GM18520 (cell line): ENCODE data around the gene DUSP14.
"Not testable (repeated sequence)": the region's sequence is repeated elsewhere in the genome, so short reads cannot be mapped to it uniquely, and the experiment has no call there.

Experiments used
- ATAC-seq: cut with Tn5 transposase; IDR thresholded peaks from one replicate; pipeline ENCODE4 v1.9.1; 2021; ENCODE audit not compliant: unreplicated experiment

The DUSP14 gene

GRCh38 chr17:37489197-37490001 is at the start of gene DUSP14:
TSS of gene DUSP14 (plus strand) at chr17:37489891. CDS start at chr17:37512273, 22,382 bp downstream.
- ATAC-seq: peak; percentile 62

DNA sequence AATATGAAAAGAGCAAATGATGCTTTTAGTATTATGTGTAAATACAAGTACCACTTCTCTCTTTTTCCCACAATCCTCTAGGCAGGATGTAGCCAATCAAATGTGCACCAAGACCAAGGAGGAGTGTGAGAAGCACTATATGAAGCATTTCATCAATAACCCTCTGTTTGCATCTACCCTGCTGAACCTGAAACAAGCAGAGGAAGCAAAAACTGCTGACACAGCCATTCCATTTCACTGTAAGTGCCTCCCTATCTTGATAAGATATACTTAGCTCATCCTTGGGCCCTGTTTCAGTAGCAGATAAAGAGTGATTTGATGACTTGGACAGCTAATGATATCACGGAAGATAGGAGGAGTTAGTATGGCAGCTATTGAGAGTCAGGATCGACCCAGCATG is 49.3 kb upstream of the DUSP14 start:
- no peak for ATAC-seq

DNA sequence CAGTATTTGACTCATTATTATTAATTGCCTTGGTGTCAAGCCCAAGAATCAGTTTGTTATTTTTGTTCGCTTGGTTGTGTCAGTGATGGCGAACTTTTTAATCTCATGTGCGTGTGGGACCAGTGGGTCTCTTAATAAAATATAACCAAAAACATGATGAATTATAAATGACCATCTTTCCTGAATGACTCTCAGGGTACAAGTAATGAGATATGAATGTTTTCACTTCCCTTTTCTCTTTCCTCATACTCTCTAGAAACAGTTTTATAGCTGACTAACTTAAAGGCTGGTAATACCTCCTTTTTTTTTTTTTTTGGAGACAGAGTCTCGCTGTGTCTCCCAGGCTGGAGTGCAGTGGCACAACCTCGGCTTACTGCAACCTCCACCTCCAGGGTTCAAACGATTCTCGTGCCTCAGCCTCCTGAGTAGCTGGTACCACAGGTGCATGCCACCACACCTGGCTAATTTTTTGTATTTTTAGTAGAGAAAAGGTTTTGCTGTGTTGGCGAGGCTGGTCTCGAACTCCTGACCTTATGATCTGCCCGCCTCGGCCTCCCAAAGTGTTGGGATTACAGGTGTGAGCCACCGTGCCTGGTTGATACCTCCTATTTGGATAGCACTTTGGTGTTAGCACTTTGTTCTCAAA is 48.2 kb upstream of the DUSP14 start:
- ATAC-seq: not testable (repeated sequence)

- no peak for ATAC-seq
Measured at GRCh38 chr17:37446027-37446426, 43.7 kb upstream of the DUSP14 start.

GRCh38 chr17:37447641-37448040 is 42.0 kb upstream of the DUSP14 start:
- ATAC-seq: no peak

DNA sequence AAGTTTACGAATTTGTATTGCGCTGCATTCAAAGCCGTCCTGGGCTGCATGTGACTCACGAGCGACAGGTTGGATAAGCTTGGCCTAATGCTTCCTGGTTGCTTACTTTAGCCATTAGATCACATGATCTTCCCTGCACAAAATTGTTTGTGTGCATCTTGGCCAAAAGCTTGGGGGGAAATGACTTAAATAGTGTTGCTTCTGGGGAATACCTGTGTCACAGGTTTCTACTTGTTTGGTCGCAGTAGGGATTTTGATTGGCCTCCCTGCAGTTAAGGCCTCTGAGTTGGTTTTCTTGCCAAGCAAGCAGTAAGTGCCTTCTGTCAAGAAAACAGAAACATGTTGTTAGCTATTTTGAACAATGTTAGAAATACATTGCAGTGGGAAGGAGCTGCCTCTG is 39.6 kb upstream of the DUSP14 start:
- ATAC-seq: no peak

- ATAC-seq: not testable (repeated sequence)
Measured at GRCh38 chr17:37457801-37458200, 31.9 kb upstream of the DUSP14 start.

- no peak for ATAC-seq
Measured at GRCh38 chr17:37458805-37459204, 30.9 kb upstream of the DUSP14 start.

- ATAC-seq: no peak
Measured at GRCh38 chr17:37461668-37462067, 28.0 kb upstream of the DUSP14 start.

DNA sequence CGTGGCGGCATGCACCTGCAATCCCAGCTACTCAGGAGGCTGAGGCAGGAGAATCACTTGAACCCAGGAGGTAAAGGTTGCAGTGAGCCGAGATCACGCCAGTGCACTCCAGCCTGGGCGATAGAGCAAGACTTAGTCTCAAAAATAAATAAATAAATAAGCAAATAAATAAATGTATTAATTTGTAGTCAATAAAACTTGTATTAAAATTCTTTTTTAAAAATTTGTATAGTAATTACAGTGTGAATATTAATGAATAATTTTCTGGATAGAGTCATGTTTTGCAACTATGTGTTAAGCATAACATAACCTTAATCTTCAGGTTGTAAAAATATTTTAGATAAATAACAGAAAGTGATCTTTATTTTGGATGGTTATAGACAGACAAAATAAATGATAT is 27.2 kb upstream of the DUSP14 start:
- ATAC-seq: no peak

DNA sequence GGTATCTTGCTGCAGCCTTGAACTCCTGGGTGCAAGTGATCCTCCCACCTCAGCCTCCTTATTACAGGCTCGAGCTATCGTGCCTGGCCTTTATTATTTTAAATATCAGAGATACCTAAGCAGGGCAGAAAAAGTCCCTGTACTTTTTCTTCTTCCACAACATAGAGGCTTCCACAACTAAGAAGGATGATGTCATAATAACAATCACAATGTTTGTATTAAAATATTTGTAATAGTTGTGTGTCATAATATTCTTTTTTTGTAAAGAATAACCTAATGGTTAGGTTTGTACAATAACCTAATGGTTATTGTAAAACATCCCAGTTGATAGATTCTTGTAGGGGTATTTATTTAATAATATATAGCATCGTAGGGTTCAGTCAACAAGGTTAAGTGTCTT is 26.7 kb upstream of the DUSP14 start:
- no peak for ATAC-seq

DNA sequence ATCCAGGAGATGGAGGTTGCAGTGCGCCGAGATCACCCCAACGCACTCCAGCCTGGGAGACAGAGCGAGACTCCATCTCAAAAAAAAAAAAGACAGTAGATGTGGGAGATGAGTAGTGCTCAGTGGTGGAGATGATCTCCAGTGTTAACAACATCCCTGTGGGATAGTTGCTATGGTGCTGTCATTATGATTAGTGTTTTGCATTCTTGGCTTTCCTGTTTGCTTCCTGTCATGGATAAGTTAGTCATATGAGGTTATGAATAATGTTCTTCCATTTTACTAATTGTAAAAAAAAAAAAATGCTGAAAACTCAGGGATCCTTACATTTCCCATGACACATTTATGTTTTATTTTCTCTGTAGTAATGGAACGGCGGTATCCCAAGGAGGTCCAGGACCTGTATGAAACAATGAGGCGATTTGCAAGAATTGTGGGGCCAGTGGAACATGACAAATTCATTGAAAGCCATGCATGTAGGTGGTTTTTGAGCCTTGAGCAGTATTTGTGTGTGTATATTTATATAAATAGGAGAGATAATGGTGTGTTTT is 24.5 kb upstream of the DUSP14 start:
- no peak for ATAC-seq

- ATAC-seq: no peak
Measured at GRCh38 chr17:37466471-37466870, 23.2 kb upstream of the DUSP14 start.

DNA sequence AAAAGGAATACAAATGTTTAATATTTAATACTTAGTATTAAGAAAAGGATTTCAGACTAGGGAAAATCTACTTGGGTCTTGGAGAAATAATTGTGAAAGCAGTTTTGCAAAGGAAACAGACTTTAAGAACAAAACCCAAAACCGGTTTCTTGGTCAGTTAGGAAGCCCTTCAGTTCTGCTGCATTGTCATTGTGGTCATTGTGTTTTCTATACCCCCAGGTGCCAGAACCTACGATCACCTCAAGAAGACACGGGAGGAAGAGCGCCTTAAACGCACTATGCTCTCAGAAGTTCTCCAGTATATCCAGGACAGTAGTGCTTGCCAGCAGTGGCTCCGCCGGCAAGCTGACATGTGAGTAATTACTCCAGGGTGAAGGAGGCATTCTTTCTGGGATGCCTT is 19.5 kb upstream of the DUSP14 start:
- no peak for ATAC-seq

DNA sequence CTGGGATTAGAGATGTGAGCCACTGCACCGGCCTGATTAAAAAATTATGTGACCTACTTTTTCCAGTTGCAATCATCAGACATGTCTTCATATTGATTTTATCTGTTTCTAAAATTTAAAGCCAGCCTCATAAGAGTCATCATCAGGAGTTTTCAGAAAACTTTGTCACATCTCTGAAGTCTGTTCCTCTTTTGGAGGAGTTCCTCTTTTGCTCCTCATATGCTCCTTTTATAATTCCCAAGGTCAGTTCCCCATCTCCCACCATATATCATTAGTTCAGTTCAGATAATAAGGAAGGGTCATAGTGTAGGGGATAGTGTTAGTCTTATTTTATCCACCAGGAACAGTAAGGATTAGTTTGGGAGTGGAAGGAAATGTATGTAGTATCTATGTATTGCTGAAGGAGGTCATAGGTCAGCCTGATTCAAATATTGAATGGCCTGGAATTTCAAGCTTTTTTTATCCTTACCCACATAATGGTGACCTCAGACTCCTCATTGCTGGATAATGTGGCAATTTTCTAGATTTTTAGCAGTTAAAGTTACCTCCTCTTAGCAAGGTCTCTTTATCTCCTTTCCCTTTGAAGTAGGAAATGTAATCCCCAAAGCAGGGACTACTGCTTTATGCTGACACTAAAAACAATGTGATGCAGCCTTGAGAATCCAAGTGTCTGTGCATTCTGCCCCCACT is 13.8 kb upstream of the DUSP14 start:
- no peak for ATAC-seq

DNA sequence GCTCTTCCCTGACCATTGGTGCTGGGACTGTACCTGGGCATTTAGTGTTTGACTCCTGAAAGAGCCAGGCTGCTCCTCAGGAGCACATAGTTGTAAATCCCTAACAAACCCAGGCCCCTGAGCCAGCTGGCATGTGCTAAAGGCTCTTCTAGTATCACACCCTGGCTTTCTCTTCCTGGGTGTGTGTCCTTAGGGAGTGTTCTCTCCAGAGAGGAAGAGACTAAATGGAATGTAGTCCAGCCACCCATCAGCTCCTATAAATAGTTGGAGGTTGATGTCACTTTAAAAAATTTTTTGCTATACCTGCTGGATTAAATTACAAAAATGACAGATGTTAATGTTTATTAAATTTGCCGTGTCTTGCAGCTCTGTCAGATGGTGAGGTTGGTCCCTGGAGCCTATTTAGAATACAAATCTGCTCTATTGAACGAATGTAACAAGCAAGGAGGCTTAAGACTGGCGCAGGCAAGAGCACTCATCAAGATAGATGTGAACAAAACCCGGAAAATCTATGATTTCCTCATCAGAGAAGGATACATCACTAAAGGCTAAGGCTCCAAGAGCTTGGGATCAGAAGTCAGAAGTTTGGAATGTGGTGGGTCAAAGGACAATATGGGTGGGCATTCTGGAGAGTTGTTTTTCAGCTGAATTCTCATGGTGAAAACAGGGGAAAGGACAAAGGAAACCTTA is 13.1 kb upstream of the DUSP14 start:
- ATAC-seq: no peak

DNA sequence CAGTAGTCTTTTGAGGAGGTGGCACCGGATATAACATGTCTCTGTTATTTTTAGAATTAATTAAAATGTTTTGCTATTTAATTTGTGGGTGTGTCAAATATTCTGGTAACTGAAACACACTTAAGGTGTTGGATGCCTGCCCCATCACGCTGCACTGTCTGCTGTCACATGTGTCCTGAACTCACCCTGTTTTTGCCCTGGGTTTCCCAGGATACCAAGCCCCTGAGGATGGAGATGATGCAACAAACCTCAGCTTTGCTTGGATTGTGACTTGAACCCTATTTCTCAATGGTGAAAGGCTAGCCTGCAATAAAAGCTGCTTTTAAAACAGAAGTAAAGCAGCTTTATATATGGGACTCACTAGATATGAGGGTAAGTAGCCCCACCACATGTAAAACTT is 11.5 kb upstream of the DUSP14 start:
- no peak for ATAC-seq

DNA sequence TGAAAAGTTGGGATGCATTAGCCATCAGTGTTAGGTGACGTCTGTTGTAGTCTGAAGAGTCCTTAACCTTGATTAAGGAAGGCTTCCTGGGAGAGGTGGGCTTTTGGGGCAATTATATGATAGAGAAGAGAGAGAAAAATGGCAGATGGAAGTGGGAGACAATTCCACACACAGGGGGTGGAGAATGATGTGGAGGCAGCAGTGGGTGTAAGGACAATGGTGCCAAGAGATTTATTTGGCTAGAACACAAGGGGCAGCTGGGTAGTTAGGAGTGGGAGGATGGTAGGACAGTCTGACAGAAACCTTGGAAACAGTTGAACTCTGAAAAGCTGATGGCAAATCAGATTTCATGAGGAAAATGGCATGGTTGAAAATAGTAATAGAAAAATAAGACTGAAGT is 10.7 kb upstream of the DUSP14 start:
- ATAC-seq: no peak

DNA sequence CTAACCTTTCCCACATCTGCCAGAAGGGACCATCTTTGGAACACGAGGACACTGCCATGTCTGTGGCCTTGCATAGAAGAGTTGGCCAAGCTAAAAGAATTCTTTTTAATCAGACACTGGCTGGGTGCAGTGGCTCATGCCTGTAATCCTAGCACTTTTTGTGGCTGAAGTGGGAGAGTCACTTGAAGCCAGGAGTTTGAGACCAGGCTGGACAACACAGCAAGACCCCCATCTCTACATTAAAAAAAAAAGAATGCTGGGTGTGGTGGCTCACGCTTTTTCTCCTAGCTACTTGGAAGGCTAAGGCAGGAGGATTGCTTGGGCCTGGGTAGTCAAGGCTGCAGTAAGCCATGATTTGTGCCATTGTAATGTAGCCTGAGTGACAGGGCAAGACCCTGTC is 9.3 kb upstream of the DUSP14 start:
- ATAC-seq: no peak

DNA sequence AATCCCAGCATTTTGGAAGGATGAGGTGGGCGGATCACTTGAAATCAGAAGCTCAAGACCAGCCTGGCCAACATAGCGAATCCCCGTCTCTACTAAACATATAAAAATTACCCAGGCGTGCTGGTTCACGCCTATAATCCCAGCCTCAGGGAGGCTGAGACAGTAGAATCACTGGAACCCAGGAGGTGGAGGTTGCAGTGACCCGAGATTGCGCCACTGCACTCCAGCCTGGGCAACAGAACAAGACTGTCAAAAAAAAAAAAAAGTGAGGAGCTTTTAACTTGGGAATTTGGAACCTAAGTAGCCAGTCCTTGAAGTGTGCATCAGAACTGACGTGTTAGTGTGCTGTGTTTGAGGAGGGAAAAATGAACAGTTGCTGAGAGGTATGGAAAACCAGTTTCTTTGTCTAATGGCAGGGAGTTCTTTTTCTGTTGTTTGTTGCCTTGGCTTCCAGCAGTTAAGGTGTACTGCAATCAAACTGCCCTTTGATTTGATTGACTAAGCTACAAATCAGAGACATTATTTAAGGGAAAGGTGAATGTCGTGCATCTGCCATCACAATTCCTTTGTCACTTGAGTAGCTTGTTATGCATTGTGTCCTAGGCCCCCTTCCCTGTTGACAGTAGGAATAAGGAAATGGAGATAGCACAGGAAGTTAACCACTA is 8.6 kb upstream of the DUSP14 start:
- no peak for ATAC-seq
